Type B pancreatic cell (in vitro differentiated cells): Measurements from ENCODE around the gene TBX20. TPM values are rescaled to one million over a fixed set of nuclear protein-coding genes. Genes with fewer than 3 reads are reported as not detected.

ENCODE experiments used
- DNase-seq: peaks from one replicate; pipeline ENCODE4 v3.0.0; 2021; ENCODE audit warnings: mixed read lengths; ENCODE audit not compliant: unreplicated experiment; ENCODE audit errors: extremely low spot score
- H3K27ac Mint-ChIP-seq: 2 replicates; pipeline ENCODE4 v1.8.0; 2021; ENCODE audit warnings: mild to moderate bottlenecking, mixed read lengths
- H3K27me3 Mint-ChIP-seq: 2 replicates; pipeline ENCODE4 v1.8.0; 2021; ENCODE audit warnings: mixed read lengths
- H3K36me3 Mint-ChIP-seq: 2 replicates; pipeline ENCODE4 v1.8.0; 2021; ENCODE audit warnings: mixed read lengths
- H3K4me1 Mint-ChIP-seq: one replicate; pipeline ENCODE4 v1.8.0; 2021; ENCODE audit warnings: mixed read lengths; ENCODE audit not compliant: unreplicated experiment
- H3K4me3 Mint-ChIP-seq: 2 replicates; pipeline ENCODE4 v1.8.0; 2021; ENCODE audit warnings: mild to moderate bottlenecking, mixed read lengths
- H3K9me3 Mint-ChIP-seq: 2 replicates; pipeline ENCODE4 v1.8.0; 2021; ENCODE audit warnings: mixed read lengths
- CTCF ChIP-seq: fragments of 200-600 bp; sonication (generic); conservative IDR thresholded peaks from 2 replicates; pipeline ENCODE4 v1.5.0; 2021; ENCODE audit warnings: antibody characterized with exemption, mild to moderate bottlenecking
- total RNA-seq: library from RNA; stranded (reverse); gene quantifications from 2 replicates; pipeline ENCODE4 v1.2.1, GENCODE V29; 2021; ENCODE audit warnings: low replicate concordance

The TBX20 gene
- total RNA-seq, 1 donor from 2014 or later, result 0.46 TPM

- no peak for TF ChIP-seq CTCF
- no peak overlapping the region for H3K4me3 Mint-ChIP-seq
- no peak overlapping the region for H3K27ac Mint-ChIP-seq
- no peaks in the 10 kb centered on the region for H3K36me3 Mint-ChIP-seq
- peaks cover 17% of the 10 kb centered on the region for H3K4me1 Mint-ChIP-seq
- DNase-seq, result no peak
- peaks cover 93% of the 10 kb centered on the region for H3K27me3 Mint-ChIP-seq
- no peaks in the 10 kb centered on the region for H3K9me3 Mint-ChIP-seq
Measured at GRCh38 chr7:35250452-35250851, 3.4 kb downstream of the TBX20 start.

GRCh38 chr7:35249537-35249907 is 4.4 kb downstream of the TBX20 start:
- Mint-ChIP-seq H3K27me3 (peaks cover 93% of the 10 kb centered on the region), H3K4me3 (no peak overlapping the region)
- no peak for DNase-seq

GRCh38 chr7:35248576-35249536 is 5.0 kb downstream of the TBX20 start:
- no peaks in the 10 kb centered on the region for H3K9me3 Mint-ChIP-seq
- no peak overlapping the region for H3K4me3 Mint-ChIP-seq
- peak overlapping the region; percentile 31 for H3K27ac Mint-ChIP-seq
- no peak for DNase-seq
- TF ChIP-seq CTCF, result no peak
- peaks cover 13% of the 10 kb centered on the region for H3K4me1 Mint-ChIP-seq
- no peaks in the 10 kb centered on the region for H3K36me3 Mint-ChIP-seq
- peaks cover 94% of the 10 kb centered on the region for H3K27me3 Mint-ChIP-seq

More at GRCh38 chr7:35249537-35249907, 4.4 kb downstream of the TBX20 start:
- peak overlapping the region; percentile 31 for H3K27ac Mint-ChIP-seq
- TF ChIP-seq CTCF, result no peak
- H3K4me1 Mint-ChIP-seq, result peaks cover 16% of the 10 kb centered on the region
- no peaks in the 10 kb centered on the region for H3K36me3 Mint-ChIP-seq
- no peaks in the 10 kb centered on the region for H3K9me3 Mint-ChIP-seq

GRCh38 chr7:35246819-35247218 is 7.1 kb downstream of the TBX20 start:
- Mint-ChIP-seq H3K27me3 (peaks cover 93% of the 10 kb centered on the region), H3K9me3 (no peaks in the 10 kb centered on the region), H3K36me3 (no peaks in the 10 kb centered on the region), H3K4me3 (no peak overlapping the region), H3K27ac (no peak overlapping the region), H3K4me1 (peaks cover 7% of the 10 kb centered on the region)
- DNase-seq, result no peak
- TF ChIP-seq CTCF, result no peak

GRCh38 chr7:35241884-35242283 is 12.0 kb downstream of the TBX20 start:
- Mint-ChIP-seq H3K27me3 (peaks cover 58% of the 10 kb centered on the region), H3K4me1 (no peaks in the 10 kb centered on the region), H3K9me3 (no peaks in the 10 kb centered on the region), H3K27ac (no peak overlapping the region), H3K4me3 (no peak overlapping the region), H3K36me3 (no peaks in the 10 kb centered on the region)
- no peak for TF ChIP-seq CTCF
- no peak for DNase-seq
